ENCODE measurements around the gene SLC44A4.
A peak's percentile ranks its signal among the peaks of the same experiment; 100 is the strongest.
"Not testable (repeated sequence)": the region's sequence is repeated elsewhere in the genome, so short reads cannot be mapped to it uniquely, and the experiment has no call there.

SLC44A4 gene

DNA sequence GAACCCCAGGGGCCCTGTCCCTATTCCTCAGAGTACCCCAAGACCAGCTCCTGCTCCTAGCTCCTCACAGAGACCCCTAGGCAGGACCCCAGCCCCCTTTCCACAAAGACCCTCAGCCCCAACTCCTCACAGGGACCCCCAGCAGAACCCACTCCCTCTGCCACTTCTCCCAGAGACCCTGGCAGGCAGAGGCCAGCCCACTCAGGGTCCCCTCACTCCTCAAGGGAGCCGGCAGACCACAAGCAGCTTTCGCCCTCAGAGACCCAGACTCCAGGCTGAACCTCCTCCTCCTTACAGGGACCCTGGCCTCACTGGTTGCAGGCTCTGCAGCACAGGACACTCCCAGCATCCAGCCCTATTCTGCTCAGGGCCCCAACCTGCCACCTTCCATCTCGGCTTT, 575 bp downstream of the SLC44A4 start:
- no peak for DNase-seq

DNA sequence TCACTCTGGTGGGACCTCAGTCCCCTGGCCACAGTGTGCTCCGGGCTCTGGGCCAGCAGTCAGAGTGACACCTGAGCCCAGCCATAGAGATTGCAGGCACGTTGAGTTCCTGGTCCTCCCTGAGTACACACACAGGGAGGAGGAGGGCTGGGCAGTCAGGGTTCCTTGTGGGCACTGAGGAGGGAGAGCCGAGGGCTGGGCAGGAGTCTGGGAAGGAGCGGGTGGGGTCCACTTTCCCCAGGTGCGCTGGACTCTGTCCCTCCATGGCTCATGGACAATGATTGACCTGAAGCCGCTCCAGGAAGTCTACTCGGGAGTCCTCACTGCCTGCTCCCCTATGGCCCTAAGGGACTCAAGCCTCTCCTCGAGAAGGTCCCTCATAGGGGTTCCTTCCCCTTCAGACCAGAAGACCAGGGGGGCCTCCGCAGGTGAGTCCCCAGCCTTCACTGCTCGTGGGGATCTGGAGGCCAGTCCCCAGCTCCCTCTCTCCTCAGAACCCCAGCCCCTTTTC, 1.1 kb downstream of the SLC44A4 start:
- DNase-seq, result no peak

DNA sequence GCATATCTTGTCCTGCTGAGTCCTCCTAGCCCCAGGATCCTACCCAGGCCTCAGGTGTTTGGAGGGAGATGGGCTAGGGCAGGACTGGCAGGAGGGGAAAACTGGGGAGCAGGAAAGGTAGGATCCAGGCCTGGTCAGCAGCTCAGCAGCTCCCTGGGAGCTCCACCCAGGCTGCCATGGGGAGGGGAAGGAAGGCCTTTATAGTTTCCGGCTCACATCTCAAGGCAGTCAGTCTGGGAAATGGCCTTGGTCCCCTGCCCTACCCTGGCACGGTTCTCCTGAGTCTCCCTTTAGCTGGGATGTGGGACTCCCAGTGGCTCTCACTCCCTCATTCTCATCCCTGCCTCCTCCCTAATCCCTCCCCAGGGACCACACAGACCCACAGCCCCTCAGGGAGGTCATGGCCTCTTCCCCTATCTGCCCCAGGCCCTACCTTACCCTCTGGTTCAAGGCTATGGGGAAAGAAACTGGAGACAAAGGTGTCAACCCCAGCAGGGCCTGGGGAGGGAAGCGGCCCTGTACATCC, 1.6 kb downstream of the SLC44A4 start:
- no peak for DNase-seq

DNA sequence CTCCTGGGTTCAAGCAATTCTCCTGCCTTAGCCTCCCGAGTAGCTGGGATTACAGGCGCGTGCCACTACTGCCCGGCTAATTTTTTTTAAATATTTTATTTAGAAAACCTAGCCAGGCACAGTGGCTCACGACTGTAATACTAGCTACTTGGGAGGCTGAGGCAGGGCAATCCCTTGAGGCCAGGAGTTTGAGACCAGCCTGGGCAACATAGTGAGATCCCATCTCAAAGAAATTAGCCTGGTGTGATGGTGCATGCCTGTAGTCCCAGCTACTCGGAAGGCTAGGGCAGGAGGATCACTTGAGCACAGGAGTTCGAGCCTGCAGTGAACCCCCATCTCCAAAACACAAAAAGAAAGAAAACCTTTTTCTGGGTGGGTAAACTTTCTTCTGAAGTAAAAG, 2.4 kb downstream of the SLC44A4 start:
- no peak for DNase-seq

DNA sequence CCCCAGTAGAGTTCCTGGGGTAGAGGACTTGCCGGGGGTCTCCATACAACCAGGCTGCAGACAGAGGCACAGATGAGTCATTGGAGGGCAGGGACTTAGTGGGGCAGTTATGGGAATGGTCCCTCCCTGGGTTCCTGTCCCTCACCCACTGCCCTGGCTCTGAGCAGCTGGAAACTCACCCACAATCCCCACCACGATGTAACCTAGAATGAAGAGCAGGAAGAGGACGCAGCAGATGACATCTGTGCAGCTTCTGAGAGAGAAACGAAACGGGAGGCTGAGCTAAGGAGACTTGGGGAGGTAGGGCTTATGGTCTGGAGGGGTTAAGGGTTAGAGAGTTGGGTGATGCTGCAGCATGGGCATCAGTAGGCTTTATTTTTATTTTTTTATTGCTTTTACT, 2.9 kb downstream of the SLC44A4 start:
- no peak for DNase-seq

DNA sequence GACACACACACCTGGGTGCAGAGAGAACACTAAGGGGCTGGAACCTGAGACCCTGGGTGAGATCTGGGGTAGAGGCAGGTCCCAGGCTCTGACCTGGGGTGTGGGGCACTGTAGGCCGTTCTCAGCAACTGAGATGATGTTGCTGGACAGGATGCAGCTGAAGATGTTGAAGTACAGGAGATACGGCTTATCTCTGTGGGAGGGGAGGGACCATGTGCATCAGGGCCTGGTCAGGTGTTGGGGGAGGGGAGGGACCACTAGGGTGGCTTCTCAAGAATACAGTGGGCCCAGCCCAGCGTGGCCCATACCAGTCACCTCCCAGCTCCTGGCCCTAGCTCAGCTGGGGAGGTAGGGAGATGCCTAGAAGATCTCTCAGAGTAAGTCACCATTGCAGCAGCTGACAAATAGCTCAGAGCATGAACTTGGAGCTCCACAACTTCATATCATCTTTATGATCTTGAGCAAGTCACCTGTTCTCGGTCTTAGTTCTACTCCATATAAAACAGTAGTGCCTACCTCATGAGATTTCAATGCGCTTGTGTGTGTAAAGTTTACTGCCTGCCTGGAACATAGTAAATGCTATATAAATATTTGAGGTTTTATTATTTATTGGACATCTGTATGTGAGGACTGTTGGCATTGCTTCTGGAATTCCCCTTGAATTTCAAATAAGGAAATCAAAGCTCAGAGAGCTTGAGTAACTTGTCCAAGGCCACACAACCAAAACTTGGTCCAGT, 3.8 kb downstream of the SLC44A4 start:
- no peak for DNase-seq

DNA sequence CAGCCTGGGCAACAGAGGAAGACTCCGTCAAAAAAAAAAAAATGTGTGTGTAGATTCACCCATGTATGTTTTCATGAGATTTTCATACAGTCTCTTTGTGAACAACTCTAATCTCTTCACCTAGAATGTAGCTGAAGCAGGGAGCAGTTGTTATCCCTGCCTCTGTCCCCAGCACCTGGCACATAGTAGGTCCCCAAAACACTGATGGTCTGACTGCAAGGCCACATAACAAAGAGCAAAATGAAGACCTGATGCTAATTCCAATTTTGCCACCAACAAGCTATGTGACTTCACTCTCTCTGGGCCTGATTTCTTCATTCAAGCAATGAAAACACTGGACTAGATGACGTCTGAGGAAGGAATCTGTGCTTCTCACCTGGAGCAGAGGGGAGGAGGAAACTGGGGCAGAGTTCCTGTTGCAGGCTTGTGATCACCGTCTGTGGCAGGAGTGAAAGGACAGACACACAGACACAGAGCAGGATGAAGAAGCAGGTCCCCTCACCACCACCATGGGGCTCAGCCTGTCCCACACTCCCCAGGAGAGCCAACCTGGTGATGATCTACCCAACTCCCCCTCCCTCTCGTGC, 4.6 kb downstream of the SLC44A4 start:
- DNase-seq, result no peak

DNA sequence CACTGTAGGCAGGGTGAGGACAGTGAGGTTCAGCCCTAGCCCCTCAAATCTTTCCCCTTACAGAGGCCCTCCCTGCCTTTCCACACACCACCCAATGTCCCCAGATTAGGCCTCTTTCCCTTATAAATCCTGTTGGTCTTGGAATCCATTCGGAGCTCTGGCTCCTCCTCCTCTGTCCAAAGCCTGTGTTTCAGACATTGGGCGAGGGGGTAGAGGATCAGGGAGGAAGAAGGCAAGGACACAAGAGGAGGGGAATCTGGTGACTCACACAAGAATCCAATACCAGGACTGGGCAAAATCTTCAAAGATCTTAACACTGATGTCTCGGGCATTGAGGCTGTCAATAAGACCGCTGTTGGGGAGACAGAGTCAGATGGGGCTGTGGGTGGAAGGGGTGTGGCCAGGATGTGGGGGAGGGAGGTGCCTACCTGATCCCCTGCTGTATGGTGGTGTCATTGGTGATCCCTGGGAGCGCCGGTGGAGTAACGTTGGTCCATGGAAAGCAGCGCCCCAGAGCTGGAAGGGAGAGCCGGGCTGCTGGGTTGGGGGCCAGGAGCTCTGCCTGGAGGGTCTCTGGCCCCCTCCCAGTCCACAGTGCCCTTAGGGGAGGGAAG, 7.6 kb downstream of the SLC44A4 start:
- no peak for DNase-seq

DNA sequence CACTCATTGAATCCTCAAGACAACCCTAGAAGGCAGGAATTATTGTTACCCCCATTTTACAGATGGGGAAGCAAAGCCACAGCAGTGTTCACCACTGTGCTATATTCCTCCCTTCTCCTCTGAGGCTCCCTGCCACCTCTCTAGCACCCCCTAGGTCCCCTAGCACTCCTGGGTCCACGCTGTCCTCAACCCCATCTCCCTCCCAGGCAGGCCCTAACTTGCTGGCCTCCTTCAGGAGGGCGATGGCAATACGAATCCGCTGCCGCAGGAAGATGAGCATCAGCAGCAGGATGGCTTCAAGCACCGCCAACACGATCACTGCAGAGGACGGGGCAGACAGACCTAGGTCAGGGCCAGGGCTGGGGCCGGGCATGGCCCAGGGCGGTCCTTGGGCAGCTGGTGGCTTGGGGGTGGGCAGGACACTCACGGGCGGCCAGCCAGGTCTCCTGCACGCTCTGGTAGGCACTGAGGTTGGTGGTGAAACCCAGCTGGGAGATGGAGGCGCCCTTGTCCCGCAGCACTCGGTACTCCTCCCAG, 8.3 kb downstream of the SLC44A4 start:
- peak; percentile 33 for DNase-seq

DNA sequence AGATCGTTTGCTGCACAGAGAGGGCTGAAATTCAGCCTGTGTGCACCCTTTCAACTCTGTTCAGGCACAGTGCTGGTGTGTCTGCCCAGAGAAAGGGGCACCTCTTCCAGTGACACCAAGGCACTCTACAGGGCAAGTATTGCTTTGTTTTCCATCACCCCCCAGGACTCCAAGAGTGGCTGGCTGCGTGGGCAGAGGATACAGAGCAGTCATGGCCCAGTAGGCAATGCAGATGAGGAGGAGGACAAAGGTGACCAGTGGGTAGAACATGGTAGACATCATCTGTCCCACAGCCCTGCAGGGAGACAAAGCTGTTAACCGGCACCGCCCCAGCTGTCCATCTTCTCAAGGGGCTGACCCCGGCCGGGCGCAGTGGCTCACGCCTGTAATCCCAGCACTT, 9.5 kb downstream of the SLC44A4 start:
- no peak for DNase-seq

DNA sequence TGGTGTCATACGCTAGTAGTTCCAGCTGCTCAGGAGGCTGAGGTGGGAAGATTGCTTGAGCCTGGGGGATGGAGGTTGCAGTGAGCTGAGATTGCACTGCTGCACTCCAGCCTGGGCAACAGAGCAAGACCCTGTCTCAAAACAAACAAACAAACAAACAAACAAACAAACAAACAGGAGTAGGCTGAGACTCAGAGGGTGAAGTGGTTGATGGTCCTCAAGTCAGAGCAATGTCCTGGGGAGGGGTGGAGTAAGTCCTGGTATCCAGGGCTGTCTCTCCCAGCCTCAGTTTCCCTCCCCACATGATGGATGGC, 10.2 kb downstream of the SLC44A4 start:
- DNase-seq, result not testable (repeated sequence)

DNA sequence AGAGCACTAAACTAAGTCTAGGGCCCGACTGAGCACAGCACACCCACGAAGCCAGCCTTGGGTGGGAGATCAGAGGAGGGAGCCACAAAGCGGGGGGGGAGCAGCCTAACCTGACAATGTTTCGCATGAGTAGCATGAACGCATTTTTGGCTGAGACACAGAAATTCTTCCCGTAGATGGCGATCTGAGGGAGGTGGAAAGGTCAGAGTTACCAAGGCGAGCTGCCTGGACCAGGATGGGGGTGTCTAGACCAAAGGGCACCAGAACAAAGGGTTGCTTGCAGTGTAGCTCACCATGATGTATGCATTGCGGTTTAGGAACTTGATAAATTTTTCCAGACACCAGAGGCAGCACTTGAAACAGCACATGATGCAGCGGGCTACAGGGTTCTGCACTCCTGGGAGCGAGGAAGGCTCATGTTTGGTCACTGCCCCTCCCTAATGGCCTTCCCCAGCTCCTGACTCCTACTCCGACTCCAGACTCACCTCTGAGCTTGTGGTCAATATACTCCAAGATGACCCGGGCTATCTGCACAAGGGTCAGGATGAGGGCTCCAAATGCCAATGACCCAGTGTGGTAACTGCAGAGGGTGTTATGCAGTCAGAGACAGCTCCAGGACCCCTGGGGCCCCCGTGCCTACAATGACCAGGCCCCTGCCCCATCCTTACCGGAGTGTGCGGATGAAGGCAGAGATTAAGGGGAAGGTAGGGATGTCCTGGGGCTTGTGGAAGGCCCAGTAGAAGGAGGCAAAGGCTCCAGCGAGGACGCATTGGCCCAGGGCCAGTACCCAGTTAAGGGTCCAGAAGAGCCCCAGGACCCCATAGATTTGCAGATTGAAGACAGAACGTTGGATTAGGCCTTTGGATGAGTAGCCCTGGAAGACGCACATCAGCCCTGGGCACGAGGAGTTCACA, 13.3 kb downstream of the SLC44A4 start:
- no peak for DNase-seq

DNA sequence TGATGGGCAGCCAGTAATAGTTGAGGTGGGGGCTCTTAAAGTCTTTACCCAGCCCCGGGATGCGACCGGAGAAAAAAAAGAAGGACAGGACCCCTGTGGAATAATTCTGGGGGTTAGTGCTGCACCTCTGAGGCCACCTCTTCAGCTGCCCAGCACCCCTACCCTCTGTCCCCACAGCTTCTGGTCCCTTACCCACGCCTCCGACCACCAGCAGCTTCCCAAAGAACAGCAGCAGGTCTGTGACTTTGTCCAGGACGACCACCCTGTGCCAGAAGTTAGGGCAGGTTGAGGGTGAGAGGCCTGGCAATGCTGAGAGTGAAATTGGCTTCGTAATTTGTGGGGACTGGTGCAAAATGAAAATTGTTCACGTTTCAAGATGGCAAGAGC, 14.0 kb downstream of the SLC44A4 start:
- no peak for DNase-seq

DNA sequence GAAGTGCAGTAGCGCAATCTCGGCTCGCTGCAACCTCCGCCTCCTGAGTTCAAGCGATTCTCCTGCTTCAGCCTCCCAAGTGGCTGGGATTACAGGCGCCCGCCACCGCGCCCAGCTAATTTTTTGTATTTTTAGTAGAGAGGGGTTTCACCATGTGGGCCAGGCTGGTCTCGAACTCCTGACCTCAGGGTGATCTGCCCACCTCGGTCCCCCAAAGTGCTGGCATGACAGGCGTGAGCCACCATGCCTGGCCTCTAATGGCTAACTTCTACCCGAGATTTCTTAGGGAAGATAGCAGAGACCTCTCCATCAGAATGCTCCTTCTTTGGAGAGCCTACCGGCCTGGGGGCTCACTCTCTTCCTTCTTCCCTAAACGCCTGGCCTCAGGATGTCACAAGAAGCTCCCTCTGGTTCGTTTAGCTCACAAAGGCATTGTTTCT, 14.7 kb downstream of the SLC44A4 start:
- DNase-seq, result not testable (repeated sequence)

DNA sequence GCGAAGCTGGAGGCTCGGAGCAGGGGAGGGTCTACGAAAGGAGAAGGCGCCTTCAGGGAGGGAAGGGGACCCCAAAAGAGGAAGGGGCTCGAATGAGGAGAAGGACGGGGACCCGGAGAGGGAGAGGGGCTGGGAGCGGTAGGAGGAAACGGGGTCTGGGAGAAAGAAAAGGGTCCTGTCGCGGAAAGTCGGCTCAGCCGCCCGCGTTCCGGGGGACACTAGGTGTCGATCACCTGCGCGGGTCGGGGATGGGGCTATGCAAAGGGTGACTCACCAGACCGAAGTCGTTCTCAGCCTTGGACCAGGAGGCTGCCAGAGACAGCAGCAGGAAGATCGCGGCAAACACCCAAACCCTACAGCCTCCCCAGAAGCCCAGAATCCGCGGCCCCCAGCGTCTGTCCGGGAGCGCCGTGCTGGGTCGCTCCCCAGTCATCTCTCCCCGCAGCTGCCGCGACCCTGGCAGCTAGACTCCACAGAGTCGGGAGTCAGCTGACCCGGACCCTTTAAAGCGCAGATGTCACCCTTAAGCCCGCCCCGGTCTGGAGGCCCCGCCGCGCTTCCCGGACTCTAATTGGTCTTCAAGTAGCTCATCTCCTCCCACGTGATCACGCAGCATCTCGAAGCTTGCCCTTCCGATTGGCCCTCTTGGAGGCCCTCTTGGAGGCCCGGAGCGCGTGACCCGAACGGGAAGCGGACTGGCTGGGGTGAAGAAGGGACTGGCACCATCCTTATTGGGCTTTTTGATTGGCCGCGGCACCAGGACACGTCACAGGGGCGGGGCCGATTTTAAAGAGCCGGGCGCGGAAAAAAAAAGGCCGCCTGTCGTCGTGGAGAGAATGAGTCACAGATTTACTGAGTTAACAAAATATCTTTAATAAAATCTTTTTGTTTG, 16.2 kb downstream of the SLC44A4 start, which contains the start of gene NEU1:
Gene NEU1 (minus strand): TSS at position 478 of the 892 bp plus-strand sequence. CDS start 45 bp downstream, at position 433.
- peak; percentile 100 for DNase-seq

DNA sequence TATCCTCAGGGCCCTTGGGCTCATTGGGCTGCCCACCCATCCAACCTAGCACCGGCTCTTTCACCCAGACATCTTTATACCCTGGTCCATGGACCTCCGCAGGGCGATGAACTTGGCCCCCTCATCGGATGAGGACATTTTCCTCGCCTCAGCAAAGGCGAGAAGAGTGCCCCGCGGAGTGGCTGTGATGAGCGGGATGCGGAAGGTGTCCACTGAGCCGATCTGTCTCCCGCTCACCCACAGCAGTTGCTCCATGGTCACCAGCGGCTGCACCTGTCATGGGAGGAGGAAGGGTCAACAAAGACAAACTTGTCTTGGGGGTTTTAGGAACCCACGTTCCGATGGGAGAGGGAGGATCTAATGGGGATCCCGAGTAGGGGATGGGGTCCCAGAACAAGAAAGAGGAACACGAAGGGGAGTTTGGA, 16.9 kb downstream of the SLC44A4 start:
- DNase-seq, result no peak

DNA sequence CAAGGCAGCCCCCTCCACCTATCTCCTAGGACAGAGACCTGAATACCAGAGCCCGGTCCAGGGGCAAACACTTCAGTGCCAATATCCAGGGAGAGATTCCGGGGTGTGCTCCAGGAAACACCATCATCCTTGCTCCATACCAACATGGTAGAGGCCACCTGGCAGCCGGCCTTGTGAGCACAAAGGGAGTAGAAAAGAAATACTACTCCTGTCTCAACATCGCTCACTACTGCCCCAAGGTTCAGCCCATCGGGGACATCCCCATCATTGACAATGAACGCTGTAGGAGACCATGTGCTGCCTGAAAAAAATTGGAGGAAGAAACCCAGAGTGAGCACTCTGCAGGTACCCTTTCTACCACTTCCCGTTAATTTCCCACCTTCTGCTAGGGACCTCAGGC, 17.6 kb downstream of the SLC44A4 start:
- DNase-seq, result no peak

DNA sequence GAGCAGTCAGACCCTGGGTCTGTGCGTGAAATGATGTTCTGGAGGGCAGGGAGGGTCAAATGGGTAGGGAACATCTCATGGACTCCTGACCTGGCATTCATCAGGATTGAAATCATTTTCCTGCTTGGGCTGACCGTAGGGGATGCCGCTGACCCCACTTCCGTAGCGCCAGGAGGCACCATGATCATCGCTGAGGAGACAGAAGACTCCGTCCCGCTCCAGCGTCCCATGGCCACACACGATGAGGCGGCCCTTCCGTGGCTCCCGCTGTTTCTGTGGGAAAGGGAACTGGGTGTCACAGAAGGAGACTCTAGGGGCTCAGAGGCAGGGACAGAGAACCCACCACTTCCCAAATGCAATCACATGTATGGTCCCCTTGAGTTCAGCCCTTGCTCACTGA, 18.4 kb downstream of the SLC44A4 start:
- DNase-seq, result no peak

DNA sequence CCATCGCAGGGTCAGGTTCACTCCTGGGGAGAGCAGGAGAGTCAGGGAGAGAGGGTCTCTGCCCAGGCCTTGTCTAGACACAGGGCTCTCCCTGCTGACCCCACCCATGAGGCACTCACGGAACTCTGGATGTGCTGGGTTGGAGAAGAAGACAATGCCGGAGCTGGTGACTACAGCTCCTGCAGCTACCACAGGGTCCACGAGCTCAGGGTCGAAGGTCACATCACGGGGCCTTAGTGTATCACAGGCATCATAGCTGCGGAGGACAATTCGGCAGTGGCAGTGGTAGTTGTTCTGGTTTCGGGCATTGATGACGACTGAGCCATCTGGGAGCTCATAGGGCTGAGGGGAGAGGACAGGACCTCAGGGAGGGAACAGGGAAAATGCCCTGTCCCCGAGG, 18.9 kb downstream of the SLC44A4 start:
- no peak for DNase-seq

DNA sequence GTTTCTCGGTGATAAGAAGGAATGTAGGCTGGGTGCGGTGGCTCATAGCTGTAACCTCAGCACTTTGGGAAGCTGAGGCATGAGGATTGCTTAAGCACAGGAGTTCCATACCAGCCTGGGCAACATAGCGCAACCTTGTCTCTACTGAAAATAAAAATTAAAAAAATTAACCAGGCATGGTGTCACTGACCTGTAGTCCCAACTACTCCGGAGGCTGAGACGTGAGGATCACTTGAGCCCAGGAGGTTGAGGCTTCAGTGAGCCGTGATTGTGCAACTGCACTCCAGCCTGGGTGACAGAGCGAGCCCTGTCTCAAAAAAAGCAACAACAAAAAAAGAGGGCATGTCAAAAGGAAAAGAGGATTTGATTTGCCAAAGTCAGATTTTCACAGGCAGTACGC, 20.1 kb downstream of the SLC44A4 start:
- DNase-seq, result no peak

DNA sequence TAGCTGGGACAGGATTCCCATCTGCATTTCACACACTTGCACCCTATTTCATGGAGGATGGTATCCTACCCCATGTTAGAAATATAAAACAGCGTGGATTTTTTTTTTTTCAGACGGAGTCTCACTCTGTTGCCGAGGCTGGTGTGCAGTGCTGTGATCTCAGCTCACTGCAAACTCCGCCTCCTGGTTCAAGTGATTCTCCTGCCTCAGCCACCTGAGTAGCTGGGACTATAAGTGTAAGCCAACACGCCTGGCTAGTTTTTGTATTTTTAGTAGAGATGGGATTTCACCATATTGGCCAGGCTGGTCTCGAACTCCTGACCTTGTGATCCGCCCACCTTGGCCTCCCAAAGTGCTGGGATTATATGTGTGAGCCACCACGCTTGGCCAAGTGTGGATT, 21.0 kb downstream of the SLC44A4 start:
- not testable (repeated sequence) for DNase-seq
